Skeletal muscle cell (primary cell): Measurements from ENCODE around the gene MAPT.
"Not testable (repeated sequence)": the region's sequence is repeated elsewhere in the genome, so short reads cannot be mapped to it uniquely, and the experiment has no call there.

Experiments used
- DNase-seq: peaks from one replicate; pipeline ENCODE4 v3.0.0-alpha.2; 2010; ENCODE audit warnings: low read depth
- H3K4me3 ChIP-seq: 2 replicates; pipeline ENCODE4 v1.5.1; 2011; ENCODE audit warnings: low read depth, mild to moderate bottlenecking, control low read depth, low read length, moderate library complexity

MAPT gene

GRCh38 chr17:45998987-45999899 lies 104.9 kb downstream of the MAPT start, which contains the start of gene STH:
STH (plus strand) TSS chr17:45999250; CDS start chr17:45999280, 30 bp downstream.
- no peak within 1 kb of the TSS for H3K4me3 ChIP-seq
- DNase-seq = no peak

GRCh38 chr17:45999900-46000290 lies 105.5 kb downstream of the MAPT start:
- no peak for DNase-seq
- H3K4me3 ChIP-seq = no peak overlapping the region

GRCh38 chr17:46000292-46000691 lies 105.9 kb downstream of the MAPT start:
- no peak for DNase-seq
- no peak overlapping the region for H3K4me3 ChIP-seq

- no peak overlapping the region for H3K4me3 ChIP-seq
- DNase-seq = no peak
Observed at GRCh38 chr17:46000757-46001156, 106.4 kb downstream of the MAPT start.

GRCh38 chr17:46001390-46002310 lies 107.3 kb downstream of the MAPT start:
- no peak overlapping the region for H3K4me3 ChIP-seq

GRCh38 chr17:46002311-46002972 lies 108.1 kb downstream of the MAPT start:
- no peak overlapping the region for H3K4me3 ChIP-seq
- peak; percentile 5 for DNase-seq

More at GRCh38 chr17:46001390-46002310, 107.3 kb downstream of the MAPT start:
- DNase-seq = no peak

GRCh38 chr17:46002973-46003316 lies 108.6 kb downstream of the MAPT start:
- H3K4me3 ChIP-seq = no peak overlapping the region
- no peak for DNase-seq

- no peak overlapping the region for H3K4me3 ChIP-seq
- no peak for DNase-seq
Observed at GRCh38 chr17:46003907-46004748, 109.8 kb downstream of the MAPT start.

- not testable (repeated sequence) for H3K4me3 ChIP-seq, DNase-seq
Observed at GRCh38 chr17:46006082-46006481, 111.7 kb downstream of the MAPT start.

- no peak for DNase-seq
- no peak overlapping the region for H3K4me3 ChIP-seq
Observed at GRCh38 chr17:46007461-46007965, 113.2 kb downstream of the MAPT start.

GRCh38 chr17:46008591-46008990 lies 114.2 kb downstream of the MAPT start:
- no peak overlapping the region for H3K4me3 ChIP-seq
- DNase-seq = no peak

- no peak for DNase-seq
- no peak overlapping the region for H3K4me3 ChIP-seq
Observed at GRCh38 chr17:46009681-46010596, 115.6 kb downstream of the MAPT start.

GRCh38 chr17:46010597-46011186 lies 116.3 kb downstream of the MAPT start:
- H3K4me3 ChIP-seq = no peak overlapping the region
- DNase-seq = no peak

GRCh38 chr17:46011711-46012505 lies 117.6 kb downstream of the MAPT start:
- DNase-seq = no peak
- H3K4me3 ChIP-seq = no peak overlapping the region

GRCh38 chr17:46012506-46013079 lies 118.2 kb downstream of the MAPT start:
- no peak overlapping the region for H3K4me3 ChIP-seq
- no peak for DNase-seq

- no peak for DNase-seq
- no peak overlapping the region for H3K4me3 ChIP-seq
Observed at GRCh38 chr17:46013127-46013501, 118.8 kb downstream of the MAPT start.
